GM19193 (cell line): ENCODE data around the gene TCEAL8.

Experiments
- POLR2A ChIP-seq: IDR thresholded peaks from 4 replicates; pipeline ENCODE4 v1.6.1; 2011; ENCODE audit not compliant: insufficient read depth, insufficient read length; ENCODE audit errors: extremely low read depth

TCEAL8 gene, protein sequence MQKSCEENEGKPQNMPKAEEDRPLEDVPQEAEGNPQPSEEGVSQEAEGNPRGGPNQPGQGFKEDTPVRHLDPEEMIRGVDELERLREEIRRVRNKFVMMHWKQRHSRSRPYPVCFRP

DNA sequence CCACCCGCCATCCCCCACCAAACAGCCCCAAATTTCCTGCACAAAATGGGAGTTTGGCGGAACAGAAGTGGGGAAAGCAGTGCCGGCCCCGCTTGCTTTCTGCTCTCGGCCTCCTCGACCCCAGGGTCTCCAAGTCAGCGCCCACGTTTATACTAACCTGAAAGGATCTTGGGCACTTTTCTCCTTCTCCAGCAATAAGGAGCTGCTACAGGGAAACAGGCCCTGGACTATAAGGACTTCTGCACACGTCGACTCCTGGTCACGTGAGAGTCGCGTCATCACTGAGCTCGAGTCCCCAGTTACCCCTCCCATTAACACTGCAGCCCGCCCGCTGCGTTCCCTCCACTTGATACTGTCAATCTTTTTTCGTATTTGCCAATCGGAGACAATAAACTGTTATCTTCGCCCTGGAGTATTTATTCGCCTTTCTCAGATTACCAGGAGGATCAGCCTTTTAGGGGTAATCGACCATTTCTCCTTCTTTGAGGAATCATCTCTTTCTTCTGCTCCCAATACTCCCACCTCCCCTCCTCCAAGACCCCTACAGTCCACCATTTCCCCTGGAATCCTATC lies at the start of gene TCEAL8:
Gene TCEAL8 (minus strand): TSS at position 235 of the 573 bp plus-strand sequence. CDS start 1,176 bp downstream, outside the sequence.
- TF ChIP-seq POLR2A, result peak; percentile 37

DNA sequence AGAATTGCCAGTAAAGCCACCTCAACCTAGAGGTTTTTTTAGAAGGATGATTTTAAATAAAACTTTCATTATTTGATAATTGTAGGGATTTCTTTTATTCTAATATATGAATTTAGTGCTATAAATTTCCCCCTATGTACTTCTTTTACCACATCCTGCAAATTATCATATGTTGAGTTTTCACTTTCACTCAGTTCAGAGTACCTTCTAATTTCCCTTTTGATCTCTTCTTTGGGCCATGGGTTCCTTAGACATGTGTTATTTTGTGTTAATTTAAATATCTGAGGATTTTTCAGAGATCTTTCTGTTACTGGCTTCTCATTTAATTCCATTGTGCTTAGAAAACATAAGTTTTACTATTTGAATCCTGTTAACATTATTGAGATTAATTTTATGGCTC lies 49.8 kb upstream of the TCEAL8 start:
- TF ChIP-seq POLR2A, result no peak

DNA sequence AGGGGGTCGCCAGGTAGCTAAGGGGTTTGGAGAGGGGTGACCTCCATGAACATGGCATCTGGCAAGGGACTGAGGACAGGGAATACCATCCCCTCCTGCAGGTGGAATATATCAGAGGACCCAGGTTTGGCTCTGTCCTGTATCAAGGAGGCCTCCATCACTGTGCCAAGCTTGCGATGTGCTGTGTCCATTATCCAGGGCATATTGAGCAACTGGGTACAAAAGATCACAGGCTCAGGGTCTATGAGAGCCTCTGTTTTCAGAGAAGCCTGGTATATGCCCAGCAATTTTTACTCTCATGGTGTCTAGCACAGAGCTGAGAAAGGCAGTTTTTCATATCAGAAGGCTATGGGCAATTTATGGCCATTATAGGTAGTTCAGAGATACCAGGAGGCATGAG lies 38.2 kb upstream of the TCEAL8 start:
- no peak for TF ChIP-seq POLR2A

DNA sequence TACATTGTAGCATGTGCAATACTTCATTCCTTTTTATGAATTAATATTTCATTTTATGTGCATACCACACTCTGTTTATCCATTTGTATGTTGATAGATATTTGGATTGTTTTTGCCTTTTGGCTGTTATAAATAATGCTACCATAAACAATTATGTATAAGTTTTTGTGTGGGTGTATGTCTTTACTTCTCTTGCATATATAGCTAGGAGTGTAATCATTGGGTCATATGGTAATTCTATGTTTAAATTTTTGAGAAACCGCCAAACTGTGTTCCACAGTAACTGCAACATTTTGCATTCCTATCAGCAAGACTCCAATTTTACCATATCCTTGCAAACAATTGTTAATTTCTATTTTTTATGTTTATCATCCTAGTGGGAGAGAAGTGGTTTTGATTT lies 24.7 kb upstream of the TCEAL8 start:
- TF ChIP-seq POLR2A, result no peak

DNA sequence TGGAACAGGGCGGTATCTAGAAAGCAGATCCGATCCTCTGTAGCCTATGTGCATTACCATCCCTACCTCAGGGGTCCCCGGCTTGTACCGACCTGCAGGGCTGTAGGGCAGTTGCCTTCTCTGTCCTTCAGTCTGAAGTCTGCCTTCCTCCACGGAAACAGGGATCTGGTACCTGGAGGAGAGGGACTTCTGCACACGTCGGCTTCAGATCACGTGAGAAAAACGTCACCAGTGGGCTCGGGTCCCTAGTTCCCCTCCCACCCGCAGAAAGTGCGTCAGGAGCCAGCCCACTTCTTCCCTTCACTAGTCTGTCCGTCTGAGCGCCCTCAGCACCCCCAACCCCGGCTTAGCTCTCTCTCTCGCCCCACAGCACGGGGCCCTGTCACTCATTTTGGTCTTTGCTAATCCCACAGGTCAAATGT lies 21.6 kb upstream of the TCEAL8 start, which contains the start of gene TCEAL5:
Gene TCEAL5 (minus strand): TSS at position 170 of the 422 bp plus-strand sequence. CDS start 2,187 bp downstream, outside the sequence.
- no peak for TF ChIP-seq POLR2A

GRCh38 chrX:103275947-103276567 lies 21.1 kb upstream of the TCEAL8 start:
- TF ChIP-seq POLR2A, result no peak

GRCh38 chrX:103274284-103274683 lies 19.3 kb upstream of the TCEAL8 start:
- no peak for TF ChIP-seq POLR2A

GRCh38 chrX:103258275-103258674 lies 3.3 kb upstream of the TCEAL8 start:
- TF ChIP-seq POLR2A, result no peak

GRCh38 chrX:103256651-103257050 lies 1.7 kb upstream of the TCEAL8 start:
- TF ChIP-seq POLR2A, result no peak

DNA sequence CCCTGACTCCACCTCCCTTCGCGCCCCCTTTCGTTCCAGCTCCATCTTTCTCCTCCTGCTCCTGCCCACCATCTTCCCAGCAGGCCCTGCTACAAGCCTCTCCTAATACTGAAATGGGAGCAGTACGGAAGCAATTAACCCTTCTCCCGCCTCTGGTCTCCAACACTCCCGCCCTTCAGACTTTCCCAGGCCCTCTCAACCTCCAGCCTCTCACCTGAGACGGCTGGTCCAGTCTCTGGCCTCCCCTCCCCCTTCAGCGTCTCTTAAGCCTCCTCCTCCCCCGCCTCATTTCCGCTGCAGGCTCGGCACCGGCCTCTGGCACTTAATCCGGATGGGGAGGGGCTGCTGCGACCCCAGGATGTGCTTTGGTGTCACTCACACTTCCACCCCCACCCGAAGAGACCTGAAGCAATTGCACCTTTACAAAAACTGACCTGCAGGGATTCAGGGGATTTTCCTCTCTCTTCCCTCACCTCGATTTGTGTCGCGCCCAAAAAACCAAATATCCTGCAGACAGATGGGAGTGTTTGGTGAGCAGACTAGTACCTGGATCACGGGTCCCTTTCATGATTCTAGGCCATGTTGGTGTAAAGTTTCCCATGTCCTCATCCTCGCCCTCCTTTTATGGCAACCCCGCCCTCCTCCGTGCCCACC lies 657 bp downstream of the TCEAL8 start:
- no peak for TF ChIP-seq POLR2A

GRCh38 chrX:103253608-103254007 lies 1.3 kb downstream of the TCEAL8 start:
- TF ChIP-seq POLR2A, result no peak

- TF ChIP-seq POLR2A, result no peak
Observed at GRCh38 chrX:103250977-103251376, 4.0 kb downstream of the TCEAL8 start.

DNA sequence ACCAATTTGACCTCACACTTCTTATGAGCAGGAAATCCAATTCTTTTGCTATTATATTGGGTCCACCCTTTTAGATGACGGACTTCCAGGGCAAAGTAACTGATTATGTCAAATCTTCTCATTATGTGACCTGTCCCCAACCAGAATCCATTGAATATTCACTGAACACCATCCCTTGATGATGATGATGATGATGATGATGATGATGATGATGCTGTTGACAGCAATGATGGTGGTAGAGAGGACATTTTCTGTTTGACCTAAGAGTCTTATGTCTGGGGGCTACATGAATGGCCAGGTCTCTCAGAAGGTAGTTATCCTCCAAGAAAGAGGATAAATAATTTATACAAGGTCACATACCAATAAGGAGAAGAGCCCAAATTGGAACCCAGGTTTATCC lies 5.2 kb downstream of the TCEAL8 start:
- no peak for TF ChIP-seq POLR2A

DNA sequence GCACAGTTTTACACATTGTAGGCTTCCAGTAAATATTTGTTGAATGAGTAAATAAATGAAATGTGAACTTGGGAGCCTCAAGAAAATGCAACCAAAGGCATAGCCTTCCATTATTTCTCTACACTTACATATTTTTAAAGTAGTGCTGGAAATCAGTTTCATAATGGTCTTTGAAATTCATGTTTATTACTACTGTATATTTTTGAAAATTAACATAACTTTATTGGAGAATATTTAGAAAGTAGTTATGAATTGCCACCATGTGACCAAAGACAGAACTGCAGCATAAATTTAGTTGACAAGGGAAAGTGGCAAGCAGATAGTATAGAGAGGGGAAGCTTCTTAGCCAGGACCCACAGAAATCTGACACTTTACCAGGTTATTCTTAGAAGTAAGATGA lies 6.4 kb downstream of the TCEAL8 start:
- no peak for TF ChIP-seq POLR2A

DNA sequence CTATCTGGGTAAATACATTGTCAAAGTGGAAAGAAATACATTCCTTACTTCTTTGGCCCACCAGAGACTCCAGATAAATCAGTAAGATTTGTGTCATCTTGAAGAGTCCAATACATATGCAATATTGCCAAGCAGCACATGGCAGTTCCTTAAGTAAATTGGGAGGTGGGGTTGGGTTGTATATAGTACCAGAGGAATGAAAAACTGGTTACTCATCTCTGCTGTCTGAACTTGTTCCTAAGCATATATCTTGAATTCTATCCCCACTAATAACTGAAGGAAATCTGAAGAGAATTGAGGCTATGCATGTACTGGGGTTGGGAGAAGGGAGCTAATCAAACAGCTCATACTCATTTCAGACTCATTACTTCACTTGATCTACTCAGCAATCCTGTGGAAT lies 14.8 kb downstream of the TCEAL8 start:
- no peak for TF ChIP-seq POLR2A

- TF ChIP-seq POLR2A, result no peak
Observed at GRCh38 chrX:103236296-103236695, 18.7 kb downstream of the TCEAL8 start.
